ENCODE data around the gene MACC1. TPM values are rescaled to one million over a fixed set of nuclear protein-coding genes. Genes with fewer than 3 reads are reported as not detected.

The MACC1 gene
- total and polyA plus RNA-seq, 2 donors (not counting 3 experiments of a cell fraction or from before 2014, with no cell fraction given) = not detected

DNA sequence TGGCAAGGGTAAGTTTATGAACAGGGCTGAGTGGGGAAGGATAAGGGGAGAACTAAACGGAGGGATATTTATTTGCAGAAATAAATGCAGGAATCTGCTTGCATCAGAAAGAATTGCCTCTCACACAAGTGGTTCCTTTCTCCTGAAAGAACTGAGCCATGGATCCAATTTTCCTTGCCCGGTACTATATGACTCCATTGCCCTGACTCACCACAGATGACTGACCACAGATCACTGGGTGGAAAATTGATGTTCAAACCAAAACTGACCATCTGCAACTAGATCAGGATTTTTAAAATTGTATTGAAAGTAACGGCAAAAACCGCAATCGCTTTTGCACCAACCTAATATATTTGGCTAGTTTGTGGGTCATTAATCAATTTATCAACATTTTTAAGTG, 6.2 kb upstream of the MACC1 start:
- Histone ChIP-seq H3K9ac (replicated peaks; ENCODE audit: extremely low read depth, insufficient read depth, low read length) (no peak overlapping the region), H3K27me3 (ENCODE audit: control insufficient read depth in 2 of 2, insufficient read depth in 2 of 2, low read length in 2 of 2) (no peaks in the 10 kb centered on the region), H3K36me3 (ENCODE audit: control insufficient read depth in 2 of 2, extremely low read depth in 1 of 2, insufficient read depth in 2 of 2, low read length in 2 of 2) (no peaks in the 10 kb centered on the region), H3K4me3 (replicated peaks in 1 of 3; ENCODE audit: insufficient read depth in 1 of 3, low read depth in 1 of 3, low read length in 3 of 3) (no peak overlapping the region), H2AFZ (ENCODE audit: low read depth, low read length) (no peak overlapping the region), H3K4me2 (ENCODE audit: insufficient read depth, low read length) (no peak overlapping the region), H3K27ac (ENCODE audit: insufficient read depth, low read depth, low read length) (no peak overlapping the region), H3K9me3 (replicated peaks; ENCODE audit: control insufficient read depth, insufficient read depth, low read length) (no peaks in the 10 kb centered on the region), H3K4me1 (ENCODE audit: control insufficient read depth, extremely low read depth, insufficient read depth, low read length) (peaks cover 21% of the 10 kb centered on the region), H3K79me2 (ENCODE audit: control insufficient read depth, insufficient read depth, low read length) (no peaks in the 10 kb centered on the region), H4K20me1 (replicated peaks; ENCODE audit: control insufficient read depth, extremely low read depth, insufficient read depth, low read length) (no peaks in the 10 kb centered on the region), H3K9me1 (replicated peaks; ENCODE audit: control insufficient read depth, extremely low read depth, insufficient read depth, low read length) (no peaks in the 10 kb centered on the region)
- POLR2A ChIA-PET = no interaction called here
- dilution Hi-C loops (cut with MboI; ENCODE audit: extremely low pct_ligation_motif_present, low sequenced_read_pairs) = loop anchor here (25.0 kb wide), 1 partner anchor 89 kb away; no protein-coding TSS in a partner anchor
- CTCF ChIA-PET = no interaction called here
- DNase-seq (ENCODE audit: low read depth, low spot score) (no peak), FAIRE-seq (no peak)
- BruUV-seq (replicated peaks) = no TSS peak
- TF ChIP-seq EZH2 (IDR thresholded peaks at IDR 0.05; ENCODE audit: borderline replicate concordance, low read depth, low read length, severe bottlenecking) (no peak), JUN (IDR thresholded peaks at IDR 0.05; ENCODE audit: borderline replicate concordance, insufficient read depth, insufficient read length, low read depth) (no peak), GATA2 (IDR thresholded peaks at IDR 0.05; ENCODE audit: insufficient read depth, insufficient read length, low read depth, low read length) (no peak), MYC (IDR thresholded peaks at IDR 0.05; ENCODE audit: low read depth, low read length) (no peak), MAX (IDR thresholded peaks at IDR 0.05; ENCODE audit: insufficient read depth, insufficient read length) (no peak), FOS (IDR thresholded peaks at IDR 0.05; ENCODE audit: borderline replicate concordance, insufficient read depth, low read length) (no peak)
- intact Hi-C loops (cut with micrococcal nuclease) = no loop called here

- Histone ChIP-seq H2AFZ (ENCODE audit: low read depth, low read length) (no peak overlapping the region), H3K9me1 (replicated peaks; ENCODE audit: control insufficient read depth, extremely low read depth, insufficient read depth, low read length) (no peaks in the 10 kb centered on the region), H3K4me3 (replicated peaks in 1 of 3; ENCODE audit: insufficient read depth in 1 of 3, low read depth in 1 of 3, low read length in 3 of 3) (no peak overlapping the region), H3K36me3 (ENCODE audit: control insufficient read depth in 2 of 2, extremely low read depth in 1 of 2, insufficient read depth in 2 of 2, low read length in 2 of 2) (no peaks in the 10 kb centered on the region), H3K9ac (replicated peaks; ENCODE audit: extremely low read depth, insufficient read depth, low read length) (no peak overlapping the region), H3K79me2 (ENCODE audit: control insufficient read depth, insufficient read depth, low read length) (no peaks in the 10 kb centered on the region), H3K4me1 (ENCODE audit: control insufficient read depth, extremely low read depth, insufficient read depth, low read length) (peaks cover 21% of the 10 kb centered on the region), H3K9me3 (replicated peaks; ENCODE audit: control insufficient read depth, insufficient read depth, low read length) (no peaks in the 10 kb centered on the region), H4K20me1 (replicated peaks; ENCODE audit: control insufficient read depth, extremely low read depth, insufficient read depth, low read length) (no peaks in the 10 kb centered on the region), H3K27me3 (ENCODE audit: control insufficient read depth in 2 of 2, insufficient read depth in 2 of 2, low read length in 2 of 2) (no peaks in the 10 kb centered on the region), H3K27ac (ENCODE audit: insufficient read depth, low read depth, low read length) (no peak overlapping the region), H3K4me2 (ENCODE audit: insufficient read depth, low read length) (no peak overlapping the region)
- BruUV-seq (replicated peaks) = no TSS peak
- FAIRE-seq (no peak), DNase-seq (ENCODE audit: low read depth, low spot score) (no peak)
- dilution Hi-C loops (cut with MboI; ENCODE audit: extremely low pct_ligation_motif_present, low sequenced_read_pairs) (loop anchor here (25.0 kb wide), 1 partner anchor 90 kb away; no protein-coding TSS in a partner anchor), intact Hi-C loops (cut with micrococcal nuclease) (no loop called here)
- CTCF ChIA-PET = no interaction called here
- TF ChIP-seq GATA2 (IDR thresholded peaks at IDR 0.05; ENCODE audit: insufficient read depth, insufficient read length, low read depth, low read length) (no peak), EZH2 (IDR thresholded peaks at IDR 0.05; ENCODE audit: borderline replicate concordance, low read depth, low read length, severe bottlenecking) (no peak), MAX (IDR thresholded peaks at IDR 0.05; ENCODE audit: insufficient read depth, insufficient read length) (no peak), MYC (IDR thresholded peaks at IDR 0.05; ENCODE audit: low read depth, low read length) (no peak), JUN (IDR thresholded peaks at IDR 0.05; ENCODE audit: borderline replicate concordance, insufficient read depth, insufficient read length, low read depth) (no peak), FOS (IDR thresholded peaks at IDR 0.05; ENCODE audit: borderline replicate concordance, insufficient read depth, low read length) (no peak), POLR2AphosphoS5 (IDR thresholded peaks at IDR 0.05; ENCODE audit: insufficient read depth, low read depth, low read length) (no peak)
- TF ChIP-seq, protein P1, sequence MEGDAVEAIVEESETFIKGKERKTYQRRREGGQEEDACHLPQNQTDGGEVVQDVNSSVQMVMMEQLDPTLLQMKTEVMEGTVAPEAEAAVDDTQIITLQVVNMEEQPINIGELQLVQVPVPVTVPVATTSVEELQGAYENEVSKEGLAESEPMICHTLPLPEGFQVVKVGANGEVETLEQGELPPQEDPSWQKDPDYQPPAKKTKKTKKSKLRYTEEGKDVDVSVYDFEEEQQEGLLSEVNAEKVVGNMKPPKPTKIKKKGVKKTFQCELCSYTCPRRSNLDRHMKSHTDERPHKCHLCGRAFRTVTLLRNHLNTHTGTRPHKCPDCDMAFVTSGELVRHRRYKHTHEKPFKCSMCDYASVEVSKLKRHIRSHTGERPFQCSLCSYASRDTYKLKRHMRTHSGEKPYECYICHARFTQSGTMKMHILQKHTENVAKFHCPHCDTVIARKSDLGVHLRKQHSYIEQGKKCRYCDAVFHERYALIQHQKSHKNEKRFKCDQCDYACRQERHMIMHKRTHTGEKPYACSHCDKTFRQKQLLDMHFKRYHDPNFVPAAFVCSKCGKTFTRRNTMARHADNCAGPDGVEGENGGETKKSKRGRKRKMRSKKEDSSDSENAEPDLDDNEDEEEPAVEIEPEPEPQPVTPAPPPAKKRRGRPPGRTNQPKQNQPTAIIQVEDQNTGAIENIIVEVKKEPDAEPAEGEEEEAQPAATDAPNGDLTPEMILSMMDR (IDR thresholded peaks at IDR 0.05; ENCODE audit: extremely low read depth in 1 of 2, insufficient read depth in 1 of 2, low read depth in 1 of 2, low read length in 2 of 2) = no peak
- POLR2A ChIA-PET = no interaction called here
These were observed 5.1 kb upstream of the MACC1 start for GRCh38 chr7:20222219-20222828.
